Endothelial cell (in vitro differentiated cells): ENCODE results near the gene ITGB6. TPM values are rescaled to one million over a fixed set of nuclear protein-coding genes. Genes with fewer than 3 reads are reported as not detected.

Experiments
- DNase-seq: peaks from one replicate; pipeline ENCODE4 v3.0.0; 2021; ENCODE audit warnings: low spot score
- H3K27ac Mint-ChIP-seq: one replicate; pipeline ENCODE4 v1.8.0; 2021; ENCODE audit warnings: mixed read lengths, inconsistent platforms; ENCODE audit not compliant: unreplicated experiment
- H3K27me3 Mint-ChIP-seq: one replicate; pipeline ENCODE4 v1.8.0; 2021; ENCODE audit warnings: mild to moderate bottlenecking, moderate library complexity, mixed read lengths, inconsistent platforms; ENCODE audit not compliant: unreplicated experiment
- H3K36me3 Mint-ChIP-seq: one replicate; pipeline ENCODE4 v1.8.0; 2021; ENCODE audit warnings: mild to moderate bottlenecking, low read depth, mixed read lengths, inconsistent platforms; ENCODE audit not compliant: unreplicated experiment
- H3K4me1 Mint-ChIP-seq: one replicate; pipeline ENCODE4 v1.8.0; 2021; ENCODE audit warnings: mild to moderate bottlenecking, mixed read lengths, inconsistent platforms; ENCODE audit not compliant: unreplicated experiment
- H3K4me3 Mint-ChIP-seq: one replicate; pipeline ENCODE4 v1.8.0; 2021; ENCODE audit warnings: mild to moderate bottlenecking, mixed read lengths, inconsistent platforms; ENCODE audit not compliant: unreplicated experiment
- H3K9me3 Mint-ChIP-seq: one replicate; pipeline ENCODE4 v1.8.0; 2021; ENCODE audit warnings: mixed read lengths, inconsistent platforms; ENCODE audit not compliant: unreplicated experiment
- total RNA-seq: library from RNA; stranded (reverse); fragmentation: NEBNext Ultra II Directional; extraction: Animal tissue kit (Norgen Biotek cat#: 25700); gene quantifications from one replicate; pipeline ENCODE4 v1.2.1, GENCODE V29; 2021; ENCODE audit not compliant: unreplicated experiment
- TF ChIP-seq, protein P1 (sequence below): fragments of 200-600 bp; sonication (generic); IDR thresholded peaks from one replicate; pipeline ENCODE4 v1.5.0; 2021; ENCODE audit warnings: antibody characterized with exemption; ENCODE audit not compliant: unreplicated experiment

The ITGB6 gene
- total RNA-seq, 1 donor from 2014 or later, result not detected

DNA sequence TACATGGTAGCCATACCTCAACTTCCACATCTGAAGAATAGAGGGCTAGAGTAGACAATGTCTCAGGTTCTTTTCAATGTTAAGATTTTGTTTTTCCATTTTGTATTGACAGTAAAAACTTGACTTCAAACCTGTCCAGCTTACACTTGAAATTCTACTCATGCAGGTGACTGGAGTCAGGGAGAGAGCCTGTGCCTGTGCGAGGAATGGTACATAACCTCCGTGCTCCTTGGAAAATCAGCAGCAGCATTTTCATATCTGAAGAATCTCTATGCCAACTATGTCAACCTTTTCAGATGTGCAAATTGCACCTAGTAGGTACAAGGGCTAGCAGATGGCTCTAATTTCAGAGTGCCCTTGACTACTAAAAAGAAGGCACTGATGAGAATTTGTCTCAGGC, 139.8 kb downstream of the ITGB6 start:
- Mint-ChIP-seq H3K27ac (no peak overlapping the region), H3K4me3 (no peak overlapping the region), H3K9me3 (no peaks in the 10 kb centered on the region), H3K4me1 (peaks cover 9% of the 10 kb centered on the region), H3K36me3 (no peaks in the 10 kb centered on the region), H3K27me3 (peaks cover 12% of the 10 kb centered on the region)
- TF ChIP-seq, protein P1, sequence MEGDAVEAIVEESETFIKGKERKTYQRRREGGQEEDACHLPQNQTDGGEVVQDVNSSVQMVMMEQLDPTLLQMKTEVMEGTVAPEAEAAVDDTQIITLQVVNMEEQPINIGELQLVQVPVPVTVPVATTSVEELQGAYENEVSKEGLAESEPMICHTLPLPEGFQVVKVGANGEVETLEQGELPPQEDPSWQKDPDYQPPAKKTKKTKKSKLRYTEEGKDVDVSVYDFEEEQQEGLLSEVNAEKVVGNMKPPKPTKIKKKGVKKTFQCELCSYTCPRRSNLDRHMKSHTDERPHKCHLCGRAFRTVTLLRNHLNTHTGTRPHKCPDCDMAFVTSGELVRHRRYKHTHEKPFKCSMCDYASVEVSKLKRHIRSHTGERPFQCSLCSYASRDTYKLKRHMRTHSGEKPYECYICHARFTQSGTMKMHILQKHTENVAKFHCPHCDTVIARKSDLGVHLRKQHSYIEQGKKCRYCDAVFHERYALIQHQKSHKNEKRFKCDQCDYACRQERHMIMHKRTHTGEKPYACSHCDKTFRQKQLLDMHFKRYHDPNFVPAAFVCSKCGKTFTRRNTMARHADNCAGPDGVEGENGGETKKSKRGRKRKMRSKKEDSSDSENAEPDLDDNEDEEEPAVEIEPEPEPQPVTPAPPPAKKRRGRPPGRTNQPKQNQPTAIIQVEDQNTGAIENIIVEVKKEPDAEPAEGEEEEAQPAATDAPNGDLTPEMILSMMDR, result no peak
- DNase-seq, result no peak

GRCh38 chr2:160057356-160057755, 142.7 kb downstream of the ITGB6 start:
- H3K27me3 Mint-ChIP-seq, result peaks cover 6% of the 10 kb centered on the region

DNA sequence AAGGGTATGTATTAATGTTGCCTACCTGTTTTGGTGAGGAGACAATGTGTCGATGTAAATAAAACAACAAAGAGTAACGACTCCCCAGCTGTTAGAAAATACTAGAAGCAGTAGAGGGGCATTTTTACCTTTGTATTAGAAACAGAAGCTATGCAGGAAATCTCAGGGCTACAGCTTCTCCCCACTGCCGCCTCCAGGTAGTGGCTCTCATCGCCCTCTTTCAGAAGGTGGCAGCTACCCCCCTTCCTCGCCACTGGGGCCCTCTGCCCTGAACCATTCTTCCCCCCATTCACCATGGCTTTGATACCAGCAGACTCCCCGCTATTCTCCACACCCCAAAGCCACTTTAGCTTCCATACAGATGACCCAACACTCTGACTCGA, 144.4 kb downstream of the ITGB6 start:
- Mint-ChIP-seq H3K27ac (no peak overlapping the region), H3K4me3 (no peak overlapping the region)
- no peak for DNase-seq

More at GRCh38 chr2:160057356-160057755, 142.7 kb downstream of the ITGB6 start:
- Mint-ChIP-seq H3K4me3 (no peak overlapping the region), H3K4me1 (no peaks in the 10 kb centered on the region), H3K9me3 (no peaks in the 10 kb centered on the region), H3K36me3 (no peaks in the 10 kb centered on the region), H3K27ac (no peak overlapping the region)
- no peak for DNase-seq
- TF ChIP-seq, protein P1, result no peak

GRCh38 chr2:160054984-160055725, 144.9 kb downstream of the ITGB6 start:
- no peaks in the 10 kb centered on the region for H3K9me3 Mint-ChIP-seq
- no peaks in the 10 kb centered on the region for H3K36me3 Mint-ChIP-seq
- H3K27me3 Mint-ChIP-seq, result peaks cover 8% of the 10 kb centered on the region
- no peak for DNase-seq
- H3K4me3 Mint-ChIP-seq, result no peak overlapping the region
- H3K27ac Mint-ChIP-seq, result no peak overlapping the region
- TF ChIP-seq, protein P1, result no peak
- no peaks in the 10 kb centered on the region for H3K4me1 Mint-ChIP-seq

More for the DNA sequence above, 144.4 kb downstream of the ITGB6 start:
- Mint-ChIP-seq H3K9me3 (no peaks in the 10 kb centered on the region), H3K27me3 (peaks cover 8% of the 10 kb centered on the region), H3K36me3 (no peaks in the 10 kb centered on the region), H3K4me1 (no peaks in the 10 kb centered on the region)
- TF ChIP-seq, protein P1, result no peak

- no peak overlapping the region for H3K4me3 Mint-ChIP-seq
- TF ChIP-seq, protein P1, result no peak
- no peaks in the 10 kb centered on the region for H3K4me1 Mint-ChIP-seq
- DNase-seq, result no peak
- no peaks in the 10 kb centered on the region for H3K9me3 Mint-ChIP-seq
- H3K36me3 Mint-ChIP-seq, result no peaks in the 10 kb centered on the region
- H3K27ac Mint-ChIP-seq, result no peak overlapping the region
- peaks cover 5% of the 10 kb centered on the region for H3K27me3 Mint-ChIP-seq
Observed at GRCh38 chr2:160053946-160054345, 146.1 kb downstream of the ITGB6 start.
